Measurements from ENCODE around the gene WNT7A. TPM values are rescaled to one million over a fixed set of nuclear protein-coding genes. Genes with fewer than 3 reads are reported as not detected.

The WNT7A gene
- total and polyA plus RNA-seq, 2 donors (not counting 1 experiment from before 2014, with no cell fraction given) = not detected

DNA sequence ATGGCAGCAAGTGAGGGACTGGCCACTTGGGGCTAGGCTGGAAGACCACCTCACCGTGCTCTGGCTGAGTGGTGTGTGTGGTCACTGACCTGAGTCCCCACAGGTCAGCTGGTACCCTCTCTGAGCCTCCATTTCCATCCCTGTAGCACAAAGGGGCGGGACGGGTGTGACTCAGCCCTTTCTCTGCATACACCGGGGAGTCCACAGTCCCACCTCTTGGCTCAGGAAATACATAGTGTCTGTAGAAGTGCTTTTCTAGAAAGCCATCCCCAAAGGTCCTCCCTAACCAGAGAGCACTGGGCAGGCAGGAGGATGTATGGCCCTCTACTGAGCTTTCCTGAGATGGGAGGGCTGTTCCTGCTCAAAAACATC, 27.2 kb downstream of the WNT7A start:
- no peak for TF ChIP-seq EZH2 (IDR thresholded peaks at IDR 0.05; ENCODE audit: borderline replicate concordance, insufficient read depth, low read depth, low read length, poor library complexity, severe bottlenecking)
- TF ChIP-seq, protein P1, sequence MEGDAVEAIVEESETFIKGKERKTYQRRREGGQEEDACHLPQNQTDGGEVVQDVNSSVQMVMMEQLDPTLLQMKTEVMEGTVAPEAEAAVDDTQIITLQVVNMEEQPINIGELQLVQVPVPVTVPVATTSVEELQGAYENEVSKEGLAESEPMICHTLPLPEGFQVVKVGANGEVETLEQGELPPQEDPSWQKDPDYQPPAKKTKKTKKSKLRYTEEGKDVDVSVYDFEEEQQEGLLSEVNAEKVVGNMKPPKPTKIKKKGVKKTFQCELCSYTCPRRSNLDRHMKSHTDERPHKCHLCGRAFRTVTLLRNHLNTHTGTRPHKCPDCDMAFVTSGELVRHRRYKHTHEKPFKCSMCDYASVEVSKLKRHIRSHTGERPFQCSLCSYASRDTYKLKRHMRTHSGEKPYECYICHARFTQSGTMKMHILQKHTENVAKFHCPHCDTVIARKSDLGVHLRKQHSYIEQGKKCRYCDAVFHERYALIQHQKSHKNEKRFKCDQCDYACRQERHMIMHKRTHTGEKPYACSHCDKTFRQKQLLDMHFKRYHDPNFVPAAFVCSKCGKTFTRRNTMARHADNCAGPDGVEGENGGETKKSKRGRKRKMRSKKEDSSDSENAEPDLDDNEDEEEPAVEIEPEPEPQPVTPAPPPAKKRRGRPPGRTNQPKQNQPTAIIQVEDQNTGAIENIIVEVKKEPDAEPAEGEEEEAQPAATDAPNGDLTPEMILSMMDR (IDR thresholded peaks at IDR 0.05) = no peak
- H3K4me1 Mint-ChIP-seq = no peaks in the 10 kb centered on the region
- DNase-seq (no peak), ATAC-seq (ENCODE audit: low read depth) (no peak)
- Histone ChIP-seq H2AFZ (ENCODE audit: insufficient read depth, low read depth, low read length, poor library complexity, severe bottlenecking) (no peak overlapping the region), H3K36me3 (replicated peaks in 1 of 2; ENCODE audit: control extremely low read depth in 1 of 2, control insufficient read depth in 1 of 2, extremely low read depth in 1 of 2, insufficient read depth in 2 of 2, low read length in 1 of 2) (no peaks in the 10 kb centered on the region), H3K4me2 (replicated peaks; ENCODE audit: low read depth, low read length, poor library complexity, severe bottlenecking) (no peak overlapping the region), H3K27me3 (replicated peaks in 1 of 4; ENCODE audit: control extremely low read depth in 1 of 4, control insufficient read depth in 3 of 4, insufficient read depth in 4 of 4, low read length in 3 of 4) (peaks cover 0 to 10% (median 0%) of the 10 kb centered on the region in 4 experiments), H3K27ac (ENCODE audit: low read length in 2 of 2) (no peak overlapping the region), H3K9me3 (ENCODE audit: control extremely low read depth in 1 of 3, control insufficient read depth in 2 of 3, insufficient read depth in 1 of 3, low read length in 2 of 3) (peaks cover 0 to 3% (median 0%) of the 10 kb centered on the region in 3 donors), H3K79me2 (ENCODE audit: control insufficient read depth, insufficient read depth, low read length) (no peaks in the 10 kb centered on the region), H3K9ac (ENCODE audit: low read length) (no peak overlapping the region), H3K4me3 (ENCODE audit: control extremely low read depth in 1 of 5, extremely low read depth in 1 of 5, insufficient read depth in 1 of 5, low read depth in 2 of 5, low read length in 4 of 5) (no peak overlapping the region), H4K20me1 (ENCODE audit: control insufficient read depth, insufficient read depth, low read length, poor library complexity, severe bottlenecking) (no peaks in the 10 kb centered on the region), H3K4me1 (ENCODE audit: control insufficient read depth in 2 of 2, insufficient read depth in 2 of 2, low read length in 2 of 2) (no peaks in the 10 kb centered on the region)
- no peak overlapping the region for H3K27ac Mint-ChIP-seq
- no peak overlapping the region for H3K4me3 Mint-ChIP-seq
- CTCF ChIA-PET = no interaction called here
- peaks cover 37% of the 10 kb centered on the region for H3K27me3 Mint-ChIP-seq
- WGBS (ENCODE audit: insufficient coverage) = 44% methylated on average over 1 of the region's 4 CpGs
- intact Hi-C loops (cut with micrococcal nuclease) = no loop called here
- POLR2A ChIA-PET = no interaction called here
- no peaks in the 10 kb centered on the region for H3K9me3 Mint-ChIP-seq (ENCODE audit: insufficient read depth)

DNA sequence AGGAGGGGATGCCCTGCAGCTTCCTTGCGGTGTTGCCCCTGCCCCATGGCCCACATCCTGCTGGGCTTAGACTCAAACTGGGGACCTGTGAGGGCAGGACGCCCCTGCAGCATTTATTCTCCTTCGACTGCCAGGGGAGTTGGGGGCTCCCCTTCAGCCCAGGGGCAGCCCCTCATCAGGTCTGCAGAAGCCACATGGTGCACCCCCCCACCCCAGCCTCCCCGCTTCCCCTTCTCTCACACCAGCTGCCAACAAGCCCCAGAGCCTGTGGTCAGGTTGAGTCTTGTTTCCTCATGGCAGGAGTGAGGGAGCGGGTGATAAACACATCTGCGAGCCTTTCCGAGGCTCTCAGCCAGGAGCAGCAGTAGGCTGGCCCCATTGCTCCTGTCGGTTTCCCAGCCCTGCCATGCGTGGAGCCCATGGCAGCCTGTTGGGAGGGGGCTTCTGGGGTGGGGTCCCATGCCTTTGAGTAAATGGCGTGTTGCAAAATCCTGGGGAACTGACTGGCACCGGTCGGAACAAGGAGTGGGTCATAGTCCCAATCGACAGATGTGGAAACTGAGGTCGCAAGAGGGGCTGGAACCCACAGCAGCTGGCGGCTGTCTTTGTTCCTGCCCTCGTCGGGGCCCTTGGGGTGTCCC, 27.8 kb downstream of the WNT7A start:
- Histone ChIP-seq H3K4me3 (ENCODE audit: control extremely low read depth in 1 of 5, extremely low read depth in 1 of 5, insufficient read depth in 1 of 5, low read depth in 2 of 5, low read length in 4 of 5) (no peak overlapping the region), H3K27me3 (replicated peaks in 1 of 4; ENCODE audit: control extremely low read depth in 1 of 4, control insufficient read depth in 3 of 4, insufficient read depth in 4 of 4, low read length in 3 of 4) (peaks cover 0 to 7% (median 0%) of the 10 kb centered on the region in 4 experiments), H3K9ac (ENCODE audit: low read length) (no peak overlapping the region), H3K27ac (ENCODE audit: low read length in 2 of 2) (no peak overlapping the region), H3K79me2 (ENCODE audit: control insufficient read depth, insufficient read depth, low read length) (no peaks in the 10 kb centered on the region), H4K20me1 (ENCODE audit: control insufficient read depth, insufficient read depth, low read length, poor library complexity, severe bottlenecking) (no peaks in the 10 kb centered on the region), H2AFZ (ENCODE audit: insufficient read depth, low read depth, low read length, poor library complexity, severe bottlenecking) (no peak overlapping the region), H3K36me3 (replicated peaks in 1 of 2; ENCODE audit: control extremely low read depth in 1 of 2, control insufficient read depth in 1 of 2, extremely low read depth in 1 of 2, insufficient read depth in 2 of 2, low read length in 1 of 2) (no peaks in the 10 kb centered on the region), H3K4me1 (ENCODE audit: control insufficient read depth in 2 of 2, insufficient read depth in 2 of 2, low read length in 2 of 2) (no peaks in the 10 kb centered on the region), H3K9me3 (ENCODE audit: control extremely low read depth in 1 of 3, control insufficient read depth in 2 of 3, insufficient read depth in 1 of 3, low read length in 2 of 3) (peaks cover 0 to 3% (median 0%) of the 10 kb centered on the region in 3 donors), H3K4me2 (replicated peaks; ENCODE audit: low read depth, low read length, poor library complexity, severe bottlenecking) (no peak overlapping the region)
- ChIA-PET POLR2A (no interaction called here), CTCF (no interaction called here)
- Mint-ChIP-seq H3K4me3 (no peak overlapping the region), H3K27ac (no peak overlapping the region), H3K4me1 (no peaks in the 10 kb centered on the region), H3K9me3 (ENCODE audit: insufficient read depth) (no peaks in the 10 kb centered on the region), H3K27me3 (peaks cover 33% of the 10 kb centered on the region)
- DNase-seq (no peak), ATAC-seq (ENCODE audit: low read depth) (no peak)
- intact Hi-C loops (cut with micrococcal nuclease) = no loop called here
- TF ChIP-seq, protein P1 (IDR thresholded peaks at IDR 0.05) = no peak
- no peak for TF ChIP-seq EZH2 (IDR thresholded peaks at IDR 0.05; ENCODE audit: borderline replicate concordance, insufficient read depth, low read depth, low read length, poor library complexity, severe bottlenecking)
- WGBS (ENCODE audit: insufficient coverage) = 50% methylated on average over 16 of the region's 17 CpGs

All from B cell (primary cell).